BE2C (cell line): ENCODE measurements around the gene ODAD3.
A peak's percentile ranks its signal among the peaks of the same experiment; 100 is the strongest.
"Not testable (repeated sequence)": the region's sequence is repeated elsewhere in the genome, so short reads cannot be mapped to it uniquely, and the experiment has no call there.

Experiments
- DNase-seq: peaks from one replicate; pipeline ENCODE4 v3.0.0-alpha.2; 2020
- H3K27me3 ChIP-seq: fragments of 250-450 bp; sonication (Bioruptor Pico); 2 replicates; pipeline ENCODE4 v1.5.1; 2020; ENCODE audit warnings: mild to moderate bottlenecking
- H3K36me3 ChIP-seq: fragments of 250-450 bp; sonication (Bioruptor Pico); 2 replicates; pipeline ENCODE4 v1.5.1; 2020; ENCODE audit warnings: mild to moderate bottlenecking
- H3K4me1 ChIP-seq: fragments of 250-450 bp; sonication (Bioruptor Pico); 2 replicates; pipeline ENCODE4 v1.5.1; 2020
- H3K4me3 ChIP-seq: 2 replicates; pipeline ENCODE4 v1.5.1; 2011; ENCODE audit warnings: low read depth, low read length
- H3K9me3 ChIP-seq: fragments of 250-450 bp; sonication (Bioruptor Pico); 2 replicates; pipeline ENCODE4 v1.5.1; 2020
- TF ChIP-seq, protein P1 (sequence below): IDR thresholded peaks from 2 replicates; pipeline ENCODE4 v1.5.1; 2012; ENCODE audit warnings: mild to moderate bottlenecking, low read depth, low read length

ODAD3 gene

DNA sequence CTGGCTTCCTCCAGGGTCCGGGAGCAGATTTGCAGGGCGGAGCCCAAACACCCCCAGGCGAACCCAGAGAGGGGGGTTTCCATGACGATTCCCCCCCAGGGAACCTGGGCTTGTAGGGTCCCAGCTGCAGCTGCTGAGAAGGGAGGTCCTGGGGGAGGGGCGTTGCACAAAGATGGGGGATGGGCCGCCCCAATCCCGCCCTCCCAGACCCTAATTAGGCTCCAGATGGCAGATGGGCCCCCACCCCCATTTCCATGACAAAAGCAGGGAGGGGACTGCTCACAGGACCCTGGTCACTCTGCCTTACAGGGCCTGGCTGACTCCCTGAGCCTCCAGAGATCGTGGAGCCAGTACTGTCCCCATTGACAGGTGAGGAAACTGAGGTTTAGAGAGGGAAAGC lies 30.7 kb upstream of the ODAD3 start:
- Histone ChIP-seq H3K4me1 (no peaks in the 10 kb centered on the region), H3K27me3 (no peaks in the 10 kb centered on the region), H3K36me3 (peaks cover 14% of the 10 kb centered on the region), H3K4me3 (no peak overlapping the region), H3K9me3 (no peaks in the 10 kb centered on the region)
- no peak for DNase-seq
- TF ChIP-seq, protein P1, sequence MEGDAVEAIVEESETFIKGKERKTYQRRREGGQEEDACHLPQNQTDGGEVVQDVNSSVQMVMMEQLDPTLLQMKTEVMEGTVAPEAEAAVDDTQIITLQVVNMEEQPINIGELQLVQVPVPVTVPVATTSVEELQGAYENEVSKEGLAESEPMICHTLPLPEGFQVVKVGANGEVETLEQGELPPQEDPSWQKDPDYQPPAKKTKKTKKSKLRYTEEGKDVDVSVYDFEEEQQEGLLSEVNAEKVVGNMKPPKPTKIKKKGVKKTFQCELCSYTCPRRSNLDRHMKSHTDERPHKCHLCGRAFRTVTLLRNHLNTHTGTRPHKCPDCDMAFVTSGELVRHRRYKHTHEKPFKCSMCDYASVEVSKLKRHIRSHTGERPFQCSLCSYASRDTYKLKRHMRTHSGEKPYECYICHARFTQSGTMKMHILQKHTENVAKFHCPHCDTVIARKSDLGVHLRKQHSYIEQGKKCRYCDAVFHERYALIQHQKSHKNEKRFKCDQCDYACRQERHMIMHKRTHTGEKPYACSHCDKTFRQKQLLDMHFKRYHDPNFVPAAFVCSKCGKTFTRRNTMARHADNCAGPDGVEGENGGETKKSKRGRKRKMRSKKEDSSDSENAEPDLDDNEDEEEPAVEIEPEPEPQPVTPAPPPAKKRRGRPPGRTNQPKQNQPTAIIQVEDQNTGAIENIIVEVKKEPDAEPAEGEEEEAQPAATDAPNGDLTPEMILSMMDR, result no peak

DNA sequence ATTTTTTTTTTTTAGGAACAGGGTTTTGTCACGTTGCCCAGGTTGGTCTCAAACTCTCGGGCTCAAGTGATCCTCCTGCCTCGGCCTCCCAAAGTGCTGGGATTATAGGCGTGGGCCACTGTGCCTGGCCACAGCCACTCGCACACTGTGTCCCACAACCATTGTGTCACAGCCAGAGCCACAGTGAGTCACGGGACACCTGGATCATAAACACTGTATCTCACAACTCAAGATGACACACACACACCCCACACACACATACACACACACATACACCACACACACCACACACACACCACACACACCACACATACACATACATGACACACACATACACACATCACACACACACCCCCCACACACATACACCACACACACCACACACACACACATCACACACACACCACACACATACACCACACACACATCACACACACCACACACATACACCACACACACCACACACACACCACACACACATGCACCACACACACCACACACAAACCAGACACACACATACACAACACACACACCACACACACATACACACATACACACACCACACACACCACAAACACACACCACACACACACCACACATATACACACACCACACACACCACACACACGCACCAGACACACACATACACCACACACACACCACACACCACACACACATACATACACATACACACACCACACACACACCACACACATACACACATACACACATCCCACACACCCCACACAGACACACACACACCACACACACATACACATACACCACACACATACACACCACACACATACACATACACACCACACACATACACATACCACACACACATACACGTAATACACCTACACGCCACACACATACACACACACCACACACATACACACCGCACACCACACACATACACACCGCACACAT lies 29.7 kb upstream of the ODAD3 start:
- no peaks in the 10 kb centered on the region for H3K4me1 ChIP-seq
- DNase-seq, result no peak
- peaks cover 14% of the 10 kb centered on the region for H3K36me3 ChIP-seq
- no peaks in the 10 kb centered on the region for H3K27me3 ChIP-seq
- no peaks in the 10 kb centered on the region for H3K9me3 ChIP-seq
- TF ChIP-seq, protein P1, result no peak
- no peak overlapping the region for H3K4me3 ChIP-seq

DNA sequence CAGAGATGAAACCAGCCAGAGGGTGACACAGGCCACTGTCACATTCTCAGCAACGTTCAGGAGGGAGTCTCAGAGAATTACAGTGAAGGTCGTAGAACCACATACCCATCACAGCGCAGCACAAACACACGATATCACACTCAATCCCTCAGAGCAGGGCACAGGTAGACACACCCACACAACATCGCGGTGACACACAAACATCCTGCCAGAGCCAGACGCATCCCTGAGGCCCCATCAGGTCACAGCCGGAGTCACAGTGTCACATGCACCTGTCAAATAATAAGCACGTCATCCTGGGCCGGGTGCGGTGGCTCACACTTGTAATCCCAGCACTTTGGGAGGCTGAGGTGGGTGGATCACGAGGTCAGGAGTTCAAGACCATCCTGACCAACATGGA lies 28.5 kb upstream of the ODAD3 start:
- no peak for DNase-seq
- H3K4me1 ChIP-seq, result no peaks in the 10 kb centered on the region
- no peaks in the 10 kb centered on the region for H3K9me3 ChIP-seq
- no peaks in the 10 kb centered on the region for H3K27me3 ChIP-seq
- H3K4me3 ChIP-seq, result no peak overlapping the region
- H3K36me3 ChIP-seq, result peaks cover 16% of the 10 kb centered on the region
- TF ChIP-seq, protein P1, result no peak

DNA sequence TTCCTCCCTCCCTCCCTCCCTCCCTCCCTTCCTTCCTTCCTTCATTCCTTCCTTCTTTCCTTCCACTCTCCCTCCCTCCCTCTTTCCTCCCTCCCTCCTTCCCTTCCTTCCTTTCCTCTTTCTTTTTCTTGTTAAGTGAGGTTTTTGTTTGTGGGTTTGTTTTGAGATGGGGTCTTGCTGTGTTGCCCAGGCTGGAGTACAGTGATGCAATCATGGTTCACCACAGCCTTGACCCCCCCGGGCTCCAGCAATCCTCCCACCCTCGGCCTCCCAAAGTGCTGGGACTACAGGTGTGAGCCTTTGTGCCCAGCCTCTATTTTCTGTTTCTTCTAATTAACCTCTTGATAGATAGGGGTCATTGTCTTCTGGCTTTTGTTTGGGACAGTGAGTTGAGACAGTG lies 26.5 kb upstream of the ODAD3 start:
- TF ChIP-seq, protein P1, result no peak
- no peaks in the 10 kb centered on the region for H3K4me1 ChIP-seq

DNA sequence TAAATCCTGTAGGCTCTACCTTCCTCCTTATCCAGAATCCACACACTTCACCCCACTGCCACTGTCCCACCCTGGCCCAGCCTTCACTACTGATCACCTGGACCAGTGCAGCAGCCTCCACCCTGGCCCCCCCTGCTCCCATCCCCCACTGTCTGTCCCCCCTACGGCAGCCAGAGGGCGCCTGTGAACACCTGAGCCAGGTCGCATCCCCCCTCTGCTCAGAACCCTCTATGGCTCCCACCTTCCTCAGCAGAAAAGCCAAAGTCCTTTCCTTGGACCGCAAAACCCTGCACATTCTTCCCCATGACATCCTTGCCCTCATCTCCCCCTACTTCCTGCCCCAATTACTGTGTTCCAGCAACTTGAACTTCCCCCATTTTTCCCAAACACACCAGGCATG lies 25.3 kb upstream of the ODAD3 start:
- Histone ChIP-seq H3K9me3 (no peaks in the 10 kb centered on the region), H3K27me3 (no peaks in the 10 kb centered on the region), H3K4me3 (no peak overlapping the region), H3K4me1 (no peaks in the 10 kb centered on the region), H3K36me3 (peaks cover 17% of the 10 kb centered on the region)
- DNase-seq, result no peak
- TF ChIP-seq, protein P1, result peak; percentile 34

More for the DNA sequence above, 26.5 kb upstream of the ODAD3 start:
- Histone ChIP-seq H3K27me3 (no peaks in the 10 kb centered on the region), H3K36me3 (peaks cover 24% of the 10 kb centered on the region), H3K4me3 (no peak overlapping the region), H3K9me3 (no peaks in the 10 kb centered on the region)
- no peak for DNase-seq

DNA sequence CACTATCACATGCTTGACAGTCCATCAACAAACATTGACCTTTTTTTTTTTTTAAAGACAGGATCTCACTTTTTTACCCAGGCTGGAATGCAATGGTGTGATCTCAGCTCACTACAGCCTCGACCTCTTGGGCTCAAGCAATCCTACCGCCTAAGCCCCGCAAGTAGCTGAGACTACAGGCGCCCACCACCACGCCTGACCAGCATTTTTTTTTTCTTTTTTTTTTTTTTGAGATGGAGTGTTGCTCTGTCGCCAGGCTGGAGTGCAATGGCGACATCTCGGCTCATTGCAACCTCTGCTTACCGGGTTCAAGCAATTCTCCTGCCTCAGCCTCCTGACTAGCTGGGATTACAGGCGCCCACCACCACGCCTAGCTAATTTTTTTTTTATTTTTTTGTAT lies 24.0 kb upstream of the ODAD3 start:
- not testable (repeated sequence) for H3K4me3 ChIP-seq, H3K27me3 ChIP-seq, H3K9me3 ChIP-seq, H3K4me1 ChIP-seq, DNase-seq
- H3K36me3 ChIP-seq, result peaks cover 17% of the 10 kb centered on the region
